ENCODE results near the gene TMEM167B.

DNA sequence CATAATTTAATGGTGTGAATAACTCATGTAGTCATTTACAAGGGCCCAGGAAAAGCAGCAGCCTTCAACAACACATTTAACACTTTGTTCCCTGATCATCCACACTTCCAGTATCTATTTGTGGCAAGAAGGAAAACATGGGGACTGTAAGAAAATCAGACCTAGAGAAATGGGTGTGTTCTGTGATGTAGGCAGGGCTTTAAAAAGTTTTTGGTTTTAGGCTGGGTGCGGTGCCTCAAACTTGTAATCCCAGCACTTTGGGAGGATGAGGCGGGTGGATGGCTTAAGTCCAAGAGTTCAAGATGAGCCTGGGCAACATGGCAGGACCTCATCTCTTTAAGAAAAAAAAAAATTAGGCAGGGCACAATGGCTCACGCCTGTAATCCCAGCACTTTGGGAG, 34.5 kb upstream of the TMEM167B start:
- TF ChIP-seq, protein P1, sequence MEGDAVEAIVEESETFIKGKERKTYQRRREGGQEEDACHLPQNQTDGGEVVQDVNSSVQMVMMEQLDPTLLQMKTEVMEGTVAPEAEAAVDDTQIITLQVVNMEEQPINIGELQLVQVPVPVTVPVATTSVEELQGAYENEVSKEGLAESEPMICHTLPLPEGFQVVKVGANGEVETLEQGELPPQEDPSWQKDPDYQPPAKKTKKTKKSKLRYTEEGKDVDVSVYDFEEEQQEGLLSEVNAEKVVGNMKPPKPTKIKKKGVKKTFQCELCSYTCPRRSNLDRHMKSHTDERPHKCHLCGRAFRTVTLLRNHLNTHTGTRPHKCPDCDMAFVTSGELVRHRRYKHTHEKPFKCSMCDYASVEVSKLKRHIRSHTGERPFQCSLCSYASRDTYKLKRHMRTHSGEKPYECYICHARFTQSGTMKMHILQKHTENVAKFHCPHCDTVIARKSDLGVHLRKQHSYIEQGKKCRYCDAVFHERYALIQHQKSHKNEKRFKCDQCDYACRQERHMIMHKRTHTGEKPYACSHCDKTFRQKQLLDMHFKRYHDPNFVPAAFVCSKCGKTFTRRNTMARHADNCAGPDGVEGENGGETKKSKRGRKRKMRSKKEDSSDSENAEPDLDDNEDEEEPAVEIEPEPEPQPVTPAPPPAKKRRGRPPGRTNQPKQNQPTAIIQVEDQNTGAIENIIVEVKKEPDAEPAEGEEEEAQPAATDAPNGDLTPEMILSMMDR (IDR thresholded peaks at IDR 0.05): no peak
- TF ChIP-seq POLR2A (IDR thresholded peaks at IDR 0.05): no peak

All from testis (tissue), 2 donors.